HG02938 (cell line): ENCODE results near the gene REX1BD.
A peak's percentile ranks its signal among the peaks of the same experiment; 100 is the strongest.
"Not testable (repeated sequence)": the region's sequence is repeated elsewhere in the genome, so short reads cannot be mapped to it uniquely, and the experiment has no call there.

Source experiments
- ATAC-seq: cut with Tn5 transposase; IDR thresholded peaks from one replicate; pipeline ENCODE4 v1.9.1; 2021; ENCODE audit warnings: mild to moderate bottlenecking, moderate library complexity; ENCODE audit not compliant: unreplicated experiment

The REX1BD gene

GRCh38 chr19:18576383-18576782 is 12.2 kb upstream of the REX1BD start:
- no peak for ATAC-seq

GRCh38 chr19:18577365-18577914 is 11.2 kb upstream of the REX1BD start:
- ATAC-seq: no peak

- no peak for ATAC-seq
Observed at GRCh38 chr19:18580311-18580710, 8.3 kb upstream of the REX1BD start.

GRCh38 chr19:18586306-18586705 is 2.3 kb upstream of the REX1BD start:
- no peak for ATAC-seq

- no peak for ATAC-seq
Observed at GRCh38 chr19:18587561-18587960, 1.0 kb upstream of the REX1BD start.

GRCh38 chr19:18587962-18588610 is 512 bp upstream of the REX1BD start:
- ATAC-seq: peak; percentile 12

GRCh38 chr19:18589380-18590272 is 1.0 kb downstream of the REX1BD start:
- peak; percentile 32 for ATAC-seq

DNA sequence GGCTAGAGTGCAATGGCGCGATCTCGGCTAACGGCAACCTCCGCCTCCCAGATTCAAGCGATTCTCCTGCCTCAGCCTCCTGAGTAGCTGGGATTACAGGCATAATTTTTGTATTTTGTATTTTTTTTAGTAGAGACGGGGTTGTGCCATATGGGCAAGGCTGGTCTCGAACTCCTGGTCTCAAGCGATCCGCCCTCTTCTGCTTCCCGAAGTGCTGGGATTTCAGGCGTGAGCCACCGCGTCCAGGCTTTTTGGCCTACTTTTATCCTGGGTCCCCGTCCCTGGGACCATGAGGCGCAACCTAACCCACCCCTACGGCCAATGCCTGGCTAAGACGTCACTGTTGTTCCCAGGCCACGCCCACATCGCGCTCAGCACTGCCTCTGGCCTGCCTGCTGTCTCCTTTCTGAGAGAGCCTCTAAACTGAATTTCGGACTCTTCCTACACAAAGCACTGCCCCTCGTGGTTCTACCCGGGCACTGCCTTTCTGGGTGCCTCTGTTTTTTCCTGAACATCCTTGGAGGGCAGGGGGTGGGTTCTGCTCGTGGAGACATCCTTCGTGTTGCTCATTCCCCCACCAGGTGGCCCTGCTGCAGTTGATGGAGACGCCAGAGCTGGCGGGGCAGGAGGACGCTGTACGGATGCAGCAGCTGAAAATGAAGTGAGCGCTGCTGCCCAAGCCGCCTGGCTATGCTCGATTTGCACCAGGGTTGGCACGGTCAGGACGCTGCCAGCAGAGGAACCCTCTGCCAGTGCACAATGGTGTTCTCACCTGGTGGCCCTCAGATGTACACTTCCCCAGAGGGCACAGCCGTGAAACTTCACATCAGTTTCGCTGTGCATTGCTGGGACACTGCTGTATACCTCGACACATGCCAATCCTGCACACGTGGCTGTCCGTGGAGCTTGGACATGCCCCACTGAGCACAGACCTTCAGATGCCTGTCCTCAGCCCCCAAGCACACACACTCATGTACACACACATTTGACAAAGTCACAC is 2.0 kb downstream of the REX1BD start:
- ATAC-seq: no peak

GRCh38 chr19:18591735-18592385 is 3.3 kb downstream of the REX1BD start:
- ATAC-seq: no peak

DNA sequence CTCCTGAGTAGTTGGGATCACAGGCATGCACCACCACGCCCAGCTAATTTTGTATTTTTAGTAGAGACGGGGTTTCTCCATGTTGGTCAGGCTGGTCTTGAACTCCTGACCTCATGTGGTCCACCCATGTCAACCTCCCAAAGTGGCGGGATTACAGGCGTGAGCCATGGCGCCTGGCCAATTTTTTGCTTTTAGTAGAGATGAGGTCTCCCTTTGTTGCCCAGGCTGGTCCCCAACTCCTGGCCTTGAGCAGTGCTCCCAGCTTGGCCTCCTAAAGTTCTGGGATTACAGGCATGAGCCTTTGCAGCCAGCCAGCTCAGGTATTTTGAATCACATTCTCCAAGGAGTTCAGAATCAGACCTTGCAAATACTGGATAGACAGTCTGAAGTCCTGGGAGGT is 4.1 kb downstream of the REX1BD start:
- not testable (repeated sequence) for ATAC-seq

DNA sequence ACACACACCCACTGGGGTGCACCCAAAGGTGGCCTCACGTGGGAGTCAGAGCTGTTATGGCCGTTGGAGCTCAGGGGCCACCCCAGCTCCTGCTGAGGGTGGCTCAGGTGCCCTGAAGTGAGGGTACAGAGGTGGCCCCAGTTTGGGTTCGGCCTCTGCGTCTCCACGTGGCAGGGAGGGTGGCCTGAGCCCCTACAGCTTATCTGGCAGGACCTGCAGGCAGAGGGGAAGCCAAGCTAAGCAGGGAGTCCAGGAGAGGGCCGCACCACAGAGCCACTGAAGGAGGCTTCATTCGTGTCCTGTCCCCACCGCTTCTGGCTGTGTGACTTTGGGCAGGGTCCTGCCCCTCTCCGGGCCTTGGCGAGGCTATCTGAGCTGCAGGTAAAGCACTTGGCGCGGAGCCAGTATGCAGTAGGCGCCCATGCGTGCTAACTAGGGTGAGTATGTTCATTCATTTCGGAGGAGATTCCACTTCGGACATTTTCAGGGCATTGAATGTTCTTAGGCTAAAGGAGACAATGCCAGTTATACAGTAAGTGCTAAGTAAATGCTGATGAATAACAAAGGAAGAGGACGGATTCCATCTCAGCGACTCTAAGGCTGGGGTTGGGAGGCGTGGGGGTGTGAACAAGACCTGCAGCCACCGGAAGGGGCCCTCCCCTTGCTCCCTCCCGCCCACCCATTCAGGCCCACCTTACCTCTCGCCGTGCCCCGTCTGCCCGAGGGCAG is 4.9 kb downstream of the REX1BD start:
- ATAC-seq: no peak

DNA sequence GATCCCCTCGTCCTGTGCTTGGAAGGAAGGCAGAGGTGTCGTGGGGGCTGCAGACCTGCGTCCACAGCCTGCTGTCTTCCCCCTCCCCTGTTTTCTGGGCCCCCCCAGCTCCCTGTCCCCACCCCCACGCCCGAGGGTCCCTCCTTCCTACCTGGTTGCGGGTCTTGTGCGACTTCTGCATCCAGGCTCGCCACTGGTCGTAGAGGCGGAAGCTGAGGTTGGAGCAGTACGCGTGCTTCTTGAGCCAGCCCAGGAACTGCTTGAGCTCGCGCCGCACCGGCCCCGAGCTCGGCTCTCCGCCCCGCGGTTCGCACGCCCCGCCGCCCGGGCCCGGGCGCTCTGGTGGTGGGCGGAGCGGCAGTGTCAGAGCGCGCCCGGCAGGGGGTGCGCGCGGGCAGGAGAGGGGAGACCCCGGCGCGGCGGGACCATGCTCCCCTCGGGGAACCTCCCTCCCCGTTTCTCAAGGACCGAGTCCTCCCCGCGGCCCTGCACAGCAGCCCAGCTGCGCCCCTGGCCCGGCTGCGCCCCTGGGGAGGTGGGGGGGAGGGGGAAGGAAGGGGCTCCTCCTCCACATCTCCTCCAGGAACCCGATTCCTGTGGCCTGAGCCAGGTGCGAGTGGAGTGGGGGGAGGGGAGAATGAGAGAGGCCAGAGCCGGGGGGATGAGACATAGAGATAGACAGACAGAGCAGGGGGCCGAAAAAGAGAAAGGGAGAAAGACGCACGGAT is 5.7 kb downstream of the REX1BD start:
- no peak for ATAC-seq

- ATAC-seq: no peak
Observed at GRCh38 chr19:18594824-18595373, 6.3 kb downstream of the REX1BD start.

GRCh38 chr19:18595475-18595874 is 6.9 kb downstream of the REX1BD start:
- ATAC-seq: no peak

GRCh38 chr19:18596752-18597157 is 8.2 kb downstream of the REX1BD start:
- no peak for ATAC-seq

- ATAC-seq: no peak
Observed at GRCh38 chr19:18597809-18598660, 9.4 kb downstream of the REX1BD start.

GRCh38 chr19:18599485-18599884 is 10.9 kb downstream of the REX1BD start:
- ATAC-seq: no peak
